ENCODE data around the gene XYLT1.

Gene XYLT1

GRCh38 chr16:17444658-17445057, 26.1 kb downstream of the XYLT1 start:
- peaks cover 52 to 70% of the 10 kb centered on the region in 2 donors for H3K36me3 Mint-ChIP-seq
- no peak for DNase-seq

DNA sequence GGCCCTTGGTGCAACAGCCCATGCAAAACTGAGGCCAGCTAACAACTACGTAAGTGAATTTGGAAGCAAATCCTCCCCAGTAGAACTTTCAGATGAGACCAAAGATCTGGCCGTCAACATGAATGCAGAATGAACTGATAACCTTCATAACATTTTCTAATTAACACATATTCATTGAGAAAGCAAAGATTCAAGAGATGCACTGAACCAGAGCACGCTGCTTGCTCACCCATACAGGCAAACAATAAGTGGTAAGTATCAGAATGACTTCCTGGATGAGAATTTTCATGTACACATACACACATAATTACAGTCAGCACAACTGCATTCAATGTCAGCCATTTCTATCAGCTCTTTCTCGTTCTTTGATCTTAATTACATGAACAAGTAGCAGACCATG, 30.6 kb downstream of the XYLT1 start:
- H3K4me1 Mint-ChIP-seq: peaks cover 37 to 59% of the 10 kb centered on the region in 2 donors
- ATAC-seq (replicated peaks): peak; percentile 74 to 86
- no peak for DNase-seq
- H3K27me3 Mint-ChIP-seq: no peaks in the 10 kb centered on the region
- no peak overlapping the region for H3K27ac Mint-ChIP-seq
- peaks cover 4 to 11% of the 10 kb centered on the region in 2 donors for H3K9me3 Mint-ChIP-seq
- H3K4me3 Mint-ChIP-seq: no peak overlapping the region
- H3K36me3 Mint-ChIP-seq: peaks cover 59 to 85% of the 10 kb centered on the region in 2 donors

More at GRCh38 chr16:17444658-17445057, 26.1 kb downstream of the XYLT1 start:
- Mint-ChIP-seq H3K27ac (no peak overlapping the region), H3K4me3 (no peak overlapping the region), H3K4me1 (peaks cover 24 to 48% of the 10 kb centered on the region in 2 donors), H3K9me3 (peaks cover 4 to 7% of the 10 kb centered on the region in 2 donors), H3K27me3 (no peaks in the 10 kb centered on the region)
- ATAC-seq (replicated peaks): no peak

DNA sequence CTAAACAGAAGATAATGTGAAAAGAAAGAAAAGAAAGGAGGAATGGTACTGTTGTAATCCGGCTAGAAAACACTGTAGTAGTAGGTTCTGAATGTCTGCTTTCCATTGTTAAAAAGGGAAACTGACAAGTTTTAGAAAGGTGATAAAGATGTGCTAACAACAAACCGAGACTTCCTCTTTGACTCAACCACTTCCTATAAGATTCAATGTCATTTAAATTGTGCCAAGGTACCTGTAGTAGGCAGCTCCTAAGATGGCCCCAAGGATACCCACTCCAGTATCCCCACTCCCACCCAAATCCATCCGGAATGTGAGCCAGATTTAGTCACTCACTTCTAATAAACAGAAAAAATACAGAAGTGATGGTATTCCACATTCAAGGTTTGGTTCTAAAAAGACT, 31.2 kb downstream of the XYLT1 start:
- DNase-seq (no peak), ATAC-seq (replicated peaks) (peak; percentile 71 to 78)
- Mint-ChIP-seq H3K9me3 (peaks cover 4 to 11% of the 10 kb centered on the region in 2 donors), H3K27ac (no peak overlapping the region), H3K4me1 (peaks cover 43 to 64% of the 10 kb centered on the region in 2 donors), H3K4me3 (peak overlapping the region in 1 of 2 donors; percentile 30), H3K27me3 (no peaks in the 10 kb centered on the region), H3K36me3 (peaks cover 59 to 88% of the 10 kb centered on the region in 2 donors)

- Mint-ChIP-seq H3K4me1 (peaks cover 49 to 71% of the 10 kb centered on the region in 2 donors), H3K27ac (no peak overlapping the region), H3K27me3 (no peaks in the 10 kb centered on the region), H3K9me3 (peaks cover 0 to 4% of the 10 kb centered on the region in 2 donors), H3K4me3 (no peak overlapping the region), H3K36me3 (peaks cover 49 to 84% of the 10 kb centered on the region in 2 donors)
- ATAC-seq (replicated peaks) (no peak), DNase-seq (no peak)
These were observed 32.8 kb downstream of the XYLT1 start for GRCh38 chr16:17437981-17438380.

DNA sequence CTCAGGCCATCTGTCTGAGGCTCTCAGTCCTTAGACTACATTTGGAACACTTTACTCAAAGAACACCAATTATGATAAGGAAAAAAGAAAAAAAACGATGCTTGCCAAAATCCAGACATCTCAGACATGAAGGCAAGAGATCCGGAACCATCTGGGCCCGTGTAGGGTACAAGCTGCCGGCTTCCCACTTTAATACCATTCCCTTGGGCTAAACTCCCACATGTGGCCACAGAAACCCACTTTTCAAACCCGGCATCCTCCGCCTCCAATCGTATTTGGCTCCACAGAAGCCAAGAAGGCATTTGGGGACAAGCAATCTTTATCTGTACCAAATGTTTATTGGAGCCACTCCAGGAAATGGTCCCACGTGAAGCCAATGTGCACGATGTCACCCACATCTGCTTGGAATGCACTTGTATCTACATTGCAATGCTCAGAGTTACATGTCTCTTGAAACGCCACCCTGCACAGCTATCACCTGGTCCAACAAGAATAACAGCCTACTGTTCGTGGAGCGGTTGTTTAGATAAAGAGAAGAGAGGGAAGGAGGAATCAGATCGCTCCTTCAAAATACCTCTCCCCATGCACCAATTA, 33.5 kb downstream of the XYLT1 start:
- Mint-ChIP-seq H3K4me3 (no peak overlapping the region), H3K27ac (no peak overlapping the region), H3K4me1 (peaks cover 53 to 79% of the 10 kb centered on the region in 2 donors), H3K36me3 (peaks cover 49 to 84% of the 10 kb centered on the region in 2 donors), H3K9me3 (peaks cover 0 to 4% of the 10 kb centered on the region in 2 donors), H3K27me3 (no peaks in the 10 kb centered on the region)
- DNase-seq (no peak), ATAC-seq (replicated peaks) (no peak)

DNA sequence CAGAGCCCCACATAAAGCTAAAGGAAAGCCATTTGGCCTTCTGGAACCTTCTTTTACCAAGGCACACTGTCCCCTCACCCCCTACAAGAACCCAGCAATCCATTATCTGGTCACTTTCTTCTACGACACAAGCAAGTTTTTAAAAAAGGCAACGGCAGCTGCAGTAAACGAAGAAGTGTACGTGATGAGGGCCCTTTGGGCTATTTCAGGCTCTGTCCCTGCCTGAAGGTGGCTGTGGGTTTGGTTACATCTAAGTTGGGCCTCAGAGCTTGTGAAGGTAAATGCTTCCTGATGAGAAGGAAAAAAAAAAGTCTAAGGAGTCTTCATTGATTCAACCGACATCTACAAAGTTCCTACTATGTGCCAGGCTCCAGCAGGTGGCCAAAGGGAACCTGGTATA, 35.4 kb downstream of the XYLT1 start:
- H3K4me3 Mint-ChIP-seq: no peak overlapping the region
- H3K27me3 Mint-ChIP-seq: no peaks in the 10 kb centered on the region
- peaks cover 49 to 86% of the 10 kb centered on the region in 2 donors for H3K4me1 Mint-ChIP-seq
- DNase-seq (no peak), ATAC-seq (replicated peaks) (no peak)
- peaks cover 0 to 4% of the 10 kb centered on the region in 2 donors for H3K9me3 Mint-ChIP-seq
- H3K27ac Mint-ChIP-seq: no peak overlapping the region
- H3K36me3 Mint-ChIP-seq: peaks cover 53 to 81% of the 10 kb centered on the region in 2 donors

- peaks cover 0 to 4% of the 10 kb centered on the region in 2 donors for H3K9me3 Mint-ChIP-seq
- ATAC-seq (replicated peaks): no peak
- H3K27me3 Mint-ChIP-seq: no peaks in the 10 kb centered on the region
- H3K36me3 Mint-ChIP-seq: peaks cover 50 to 70% of the 10 kb centered on the region in 2 donors
- no peak overlapping the region for H3K4me3 Mint-ChIP-seq
- H3K27ac Mint-ChIP-seq: no peak overlapping the region
- no peak for DNase-seq
- peaks cover 41 to 71% of the 10 kb centered on the region in 2 donors for H3K4me1 Mint-ChIP-seq
These were observed 36.9 kb downstream of the XYLT1 start for GRCh38 chr16:17433577-17434451.

DNA sequence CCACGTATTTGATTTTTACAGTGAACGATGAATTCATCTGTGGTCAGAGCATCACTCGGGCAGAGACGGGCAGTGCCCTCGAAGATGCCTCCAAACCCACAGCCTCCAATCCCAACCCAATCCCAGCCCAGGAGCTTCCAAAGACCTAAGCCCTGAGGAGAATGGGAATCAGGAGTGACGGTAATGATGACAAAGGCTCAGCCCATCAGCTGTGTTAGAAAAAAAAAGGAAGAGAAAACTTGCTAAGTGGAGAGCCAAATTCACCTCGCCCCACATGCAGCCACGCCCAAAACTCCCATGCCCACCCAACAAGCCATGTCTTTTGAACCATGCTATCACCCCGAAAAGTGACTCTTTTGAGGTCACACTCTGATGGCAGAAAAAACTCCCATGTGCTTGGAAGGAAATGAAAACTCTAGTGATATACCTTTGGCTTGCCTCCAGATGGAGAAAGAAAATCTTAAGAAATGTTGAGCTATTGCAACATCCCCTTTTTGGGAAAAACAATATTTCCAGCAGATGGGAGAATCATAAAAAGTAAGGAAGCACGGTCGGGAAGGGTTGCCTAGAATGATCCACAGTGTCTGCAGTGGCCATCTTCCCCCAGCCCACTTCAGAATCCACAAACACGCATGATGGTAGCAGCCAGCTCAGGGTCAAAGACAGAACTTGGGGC, 37.7 kb downstream of the XYLT1 start:
- peaks cover 43 to 62% of the 10 kb centered on the region in 2 donors for H3K36me3 Mint-ChIP-seq
- no peaks in the 10 kb centered on the region for H3K9me3 Mint-ChIP-seq
- H3K27me3 Mint-ChIP-seq: no peaks in the 10 kb centered on the region
- peaks cover 34 to 63% of the 10 kb centered on the region in 2 donors for H3K4me1 Mint-ChIP-seq
- DNase-seq (no peak), ATAC-seq (replicated peaks) (no peak)
- H3K4me3 Mint-ChIP-seq: no peak overlapping the region
- peak overlapping the region; percentile 27 for H3K27ac Mint-ChIP-seq

- H3K27ac Mint-ChIP-seq: no peak overlapping the region
- no peak overlapping the region for H3K4me3 Mint-ChIP-seq
- no peaks in the 10 kb centered on the region for H3K9me3 Mint-ChIP-seq
- H3K36me3 Mint-ChIP-seq: peaks cover 41 to 60% of the 10 kb centered on the region in 2 donors
- peaks cover 29 to 64% of the 10 kb centered on the region in 2 donors for H3K4me1 Mint-ChIP-seq
- no peaks in the 10 kb centered on the region for H3K27me3 Mint-ChIP-seq
- ATAC-seq (replicated peaks) (no peak), DNase-seq (no peak)
These were observed 38.7 kb downstream of the XYLT1 start for GRCh38 chr16:17431968-17432625.

DNA sequence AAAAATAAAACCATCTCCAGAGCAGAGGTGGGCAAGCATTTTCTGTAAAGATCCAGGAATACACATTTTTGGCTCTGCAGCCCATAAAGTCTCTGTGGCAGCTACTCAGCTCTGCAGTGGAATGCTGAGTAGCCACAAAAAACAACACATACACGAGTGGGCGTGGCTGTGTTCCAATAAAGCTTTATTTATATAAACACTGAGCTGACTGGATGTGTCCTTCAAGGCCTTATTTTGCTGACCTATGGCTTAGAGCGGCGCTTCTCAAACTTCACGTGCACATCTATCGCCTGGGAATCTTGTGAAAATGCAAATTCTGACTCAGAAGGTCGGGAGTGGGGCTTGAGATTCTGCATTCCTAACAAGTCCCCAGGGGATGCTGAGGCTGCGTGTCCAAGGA, 39.7 kb downstream of the XYLT1 start:
- Mint-ChIP-seq H3K4me1 (peaks cover 27 to 71% of the 10 kb centered on the region in 2 donors), H3K36me3 (peaks cover 36 to 55% of the 10 kb centered on the region in 2 donors), H3K4me3 (no peak overlapping the region), H3K27ac (no peak overlapping the region), H3K27me3 (no peaks in the 10 kb centered on the region), H3K9me3 (no peaks in the 10 kb centered on the region)
- no peak for DNase-seq
- ATAC-seq (replicated peaks): no peak

DNA sequence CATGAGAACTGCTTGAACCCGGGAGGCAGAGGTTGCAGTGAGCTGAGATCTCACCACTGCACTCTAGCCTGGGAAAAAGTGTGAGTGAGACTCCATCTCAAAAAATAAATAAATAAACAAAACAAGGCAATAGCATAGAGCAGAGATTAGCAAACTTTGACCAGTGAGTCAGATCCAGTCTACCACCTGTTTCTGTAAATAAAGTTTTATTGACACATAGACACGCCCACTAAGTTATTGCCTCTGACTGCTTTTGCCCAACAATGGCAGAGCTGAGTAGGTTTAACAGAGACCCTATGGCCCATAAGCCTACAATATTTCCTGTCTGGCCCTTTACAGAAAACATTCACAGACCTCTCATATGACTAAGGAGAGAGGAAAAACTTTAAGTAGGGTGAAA, 44.3 kb downstream of the XYLT1 start:
- ATAC-seq (replicated peaks): no peak
- H3K36me3 Mint-ChIP-seq: peaks cover 40 to 50% of the 10 kb centered on the region in 2 donors
- H3K9me3 Mint-ChIP-seq: peaks cover 0 to 4% of the 10 kb centered on the region in 2 donors
- peaks cover 25 to 57% of the 10 kb centered on the region in 2 donors for H3K4me1 Mint-ChIP-seq
- H3K27me3 Mint-ChIP-seq: no peaks in the 10 kb centered on the region
- no peak overlapping the region for H3K4me3 Mint-ChIP-seq
- H3K27ac Mint-ChIP-seq: no peak overlapping the region
- DNase-seq: no peak

GRCh38 chr16:17424771-17425170, 46.0 kb downstream of the XYLT1 start:
- Mint-ChIP-seq H3K4me1 (peaks cover 27 to 57% of the 10 kb centered on the region in 2 donors), H3K27ac (no peak overlapping the region), H3K4me3 (no peak overlapping the region), H3K36me3 (peaks cover 42 to 54% of the 10 kb centered on the region in 2 donors), H3K9me3 (peaks cover 0 to 4% of the 10 kb centered on the region in 2 donors), H3K27me3 (no peaks in the 10 kb centered on the region)
- no peak for DNase-seq
- no peak for ATAC-seq (replicated peaks)

GRCh38 chr16:17423221-17423620, 47.5 kb downstream of the XYLT1 start:
- H3K36me3 Mint-ChIP-seq: peaks cover 45 to 57% of the 10 kb centered on the region in 2 donors
- no peaks in the 10 kb centered on the region for H3K27me3 Mint-ChIP-seq
- H3K4me3 Mint-ChIP-seq: peak overlapping the region in 1 of 2 donors; percentile 21
- DNase-seq (no peak), ATAC-seq (replicated peaks) (no peak)
- peaks cover 27 to 57% of the 10 kb centered on the region in 2 donors for H3K4me1 Mint-ChIP-seq
- H3K27ac Mint-ChIP-seq: no peak overlapping the region
- peaks cover 0 to 4% of the 10 kb centered on the region in 2 donors for H3K9me3 Mint-ChIP-seq

DNA sequence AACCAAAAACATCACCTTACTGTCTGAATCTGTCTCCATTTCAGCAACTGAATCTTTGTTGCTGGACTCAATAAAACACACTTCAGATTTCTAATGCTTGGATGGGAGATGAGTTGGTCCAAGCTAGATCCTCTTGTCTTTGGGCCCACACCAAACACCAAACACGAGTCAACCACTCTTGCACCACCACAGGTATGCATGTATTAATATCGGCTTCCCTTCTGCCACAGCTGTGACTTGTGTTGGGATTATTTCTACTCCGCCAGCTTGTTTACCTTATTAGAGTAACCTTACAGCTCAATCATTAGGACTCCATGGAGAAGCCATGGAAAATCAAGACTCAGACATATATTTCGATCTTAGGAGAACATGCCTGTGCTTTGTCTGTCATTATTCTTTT, 49.9 kb downstream of the XYLT1 start:
- Mint-ChIP-seq H3K27ac (no peak overlapping the region), H3K4me3 (no peak overlapping the region), H3K4me1 (peaks cover 33 to 57% of the 10 kb centered on the region in 2 donors), H3K27me3 (no peaks in the 10 kb centered on the region), H3K9me3 (peaks cover 4 to 8% of the 10 kb centered on the region in 2 donors), H3K36me3 (peaks cover 42 to 48% of the 10 kb centered on the region in 2 donors)
- ATAC-seq (replicated peaks): no peak
- no peak for DNase-seq
